Immature natural killer cell (primary cell): Measurements from ENCODE around the gene TMEM143. TPM values are rescaled to one million over a fixed set of nuclear protein-coding genes. Genes with fewer than 3 reads are reported as not detected.
A peak's percentile ranks its signal among the peaks of the same experiment; 100 is the strongest.

Source experiments
- DNase-seq, 3 donors: peaks; one replicate each; pipeline ENCODE4 v3.0.0; 2022; ENCODE audit warnings: mixed read lengths in 1 of 3
- H3K27ac Mint-ChIP-seq, 6 donors: one replicate each; pipeline ENCODE4 v1.8.0; 2020; ENCODE audit warnings: mixed read lengths in 6 of 6, mild to moderate bottlenecking in 5 of 6, inconsistent platforms in 4 of 6, moderate library complexity in 3 of 6
- H3K27me3 Mint-ChIP-seq, 3 donors: one replicate each; pipeline ENCODE4 v1.8.0; 2020 to 2021; ENCODE audit warnings: low read depth in 3 of 3, mild to moderate bottlenecking in 3 of 3, mixed read lengths in 3 of 3, moderate library complexity in 3 of 3, inconsistent platforms in 1 of 3
- H3K36me3 Mint-ChIP-seq, 3 donors: one replicate each; pipeline ENCODE4 v1.8.0; 2020; ENCODE audit warnings: mixed read lengths in 3 of 3, inconsistent platforms in 2 of 3, mild to moderate bottlenecking in 2 of 3
- H3K4me1 Mint-ChIP-seq, 2 donors: one replicate each; pipeline ENCODE4 v1.8.0; 2020; ENCODE audit warnings: inconsistent platforms in 2 of 2, mild to moderate bottlenecking in 2 of 2, mixed read lengths in 2 of 2, moderate library complexity in 1 of 2
- H3K4me3 Mint-ChIP-seq, 5 donors: one replicate each; pipeline ENCODE4 v1.8.0; 2020; ENCODE audit warnings: mild to moderate bottlenecking in 5 of 5, mixed read lengths in 5 of 5, inconsistent platforms in 3 of 5, moderate library complexity in 3 of 5
- H3K9me3 Mint-ChIP-seq, 6 donors: one replicate each; pipeline ENCODE4 v1.8.0; 2020; ENCODE audit warnings: mild to moderate bottlenecking in 6 of 6, mixed read lengths in 6 of 6, inconsistent platforms in 4 of 6, moderate library complexity in 3 of 6
- polyA plus RNA-seq, 3 donors: library from polyadenylated mRNA; unstranded; fragments of 300-500 nt; fragmentation: Illumina TruSeq; gene quantifications; one replicate each; pipeline ENCODE4 v1.2.3, GENCODE V29; 2021

The TMEM143 gene
- polyA plus RNA-seq, 3 donors from 2014 or later: 2.8 to 6.3 (median 3.1) TPM

DNA sequence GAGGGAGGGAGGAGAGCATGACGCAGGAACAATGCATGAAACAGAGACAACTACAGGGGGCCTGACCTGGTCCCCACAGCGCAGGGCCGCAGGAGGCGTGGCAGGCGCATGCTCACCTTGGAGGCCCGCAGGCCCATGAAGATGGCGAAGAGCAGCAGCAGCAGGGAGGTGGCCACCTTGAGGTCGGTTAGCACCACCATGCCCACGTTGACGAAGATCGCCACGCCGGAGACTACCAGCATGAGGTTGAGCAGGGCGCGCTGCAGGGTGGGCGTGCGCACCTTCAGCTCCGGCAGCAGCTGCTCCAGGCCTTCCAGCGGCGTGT lies 21.4 kb downstream of the TMEM143 start:
- Mint-ChIP-seq H3K4me3 (no peak overlapping the region), H3K27ac (no peak overlapping the region), H3K9me3 (no peaks in the 10 kb centered on the region), H3K27me3 (peaks cover 0 to 3% (median 2%) of the 10 kb centered on the region in 3 donors), H3K36me3 (no peaks in the 10 kb centered on the region), H3K4me1 (no peaks in the 10 kb centered on the region)
- DNase-seq: no peak

DNA sequence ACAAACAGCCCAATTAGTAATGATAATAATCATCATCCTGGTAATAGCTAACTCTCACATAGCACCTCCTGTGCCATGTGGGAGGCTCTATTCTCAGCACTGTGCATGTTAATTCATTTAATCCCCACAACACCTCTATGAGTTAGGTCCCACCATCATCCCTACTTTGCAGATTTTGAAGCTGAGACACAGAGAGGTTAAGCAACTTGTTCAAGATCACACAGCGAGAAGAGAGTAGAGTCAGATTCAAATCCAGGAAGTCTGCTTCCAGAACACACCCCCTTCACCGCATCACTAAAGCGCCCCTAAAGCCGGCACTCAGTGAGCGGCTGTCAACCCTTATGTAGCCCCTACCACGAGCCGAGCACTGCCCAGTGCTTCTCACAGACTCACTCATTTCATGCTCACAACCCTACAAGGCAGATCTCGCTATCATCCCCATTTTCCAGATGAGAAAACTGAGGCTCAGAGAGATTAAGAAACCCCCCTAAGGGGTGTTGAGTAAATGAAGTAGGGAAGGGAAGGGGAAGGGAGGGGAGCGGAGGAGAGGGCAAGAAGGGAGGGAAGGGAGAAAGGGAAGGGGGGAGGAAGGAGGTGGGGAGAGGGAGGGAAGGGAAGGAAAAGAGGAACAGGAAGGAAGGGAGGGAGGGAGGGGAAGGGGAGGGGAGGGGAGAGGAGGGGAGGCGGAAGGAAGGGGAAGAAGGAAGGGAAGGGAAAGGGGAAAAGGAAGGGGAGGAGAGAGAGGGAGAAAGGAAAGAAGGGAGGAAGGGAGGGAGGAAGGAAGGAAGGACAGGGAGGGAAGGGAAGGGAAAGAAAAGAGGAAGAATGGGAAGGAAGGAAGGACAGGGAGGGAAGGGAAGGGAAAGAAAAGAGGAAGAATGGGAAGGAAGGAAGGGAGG lies 22.0 kb downstream of the TMEM143 start:
- Mint-ChIP-seq H3K4me1 (no peaks in the 10 kb centered on the region), H3K36me3 (no peaks in the 10 kb centered on the region), H3K4me3 (no peak overlapping the region), H3K9me3 (no peaks in the 10 kb centered on the region), H3K27me3 (peaks cover 0 to 3% (median 0%) of the 10 kb centered on the region in 3 donors), H3K27ac (no peak overlapping the region)
- DNase-seq: no peak

GRCh38 chr19:48340995-48341394 lies 22.7 kb downstream of the TMEM143 start:
- H3K9me3 Mint-ChIP-seq: no peaks in the 10 kb centered on the region
- H3K4me1 Mint-ChIP-seq: no peaks in the 10 kb centered on the region
- no peaks in the 10 kb centered on the region for H3K36me3 Mint-ChIP-seq
- no peak overlapping the region for H3K27ac Mint-ChIP-seq
- H3K27me3 Mint-ChIP-seq: peaks cover 0 to under 1% (median 0%) of the 10 kb centered on the region in 3 donors
- no peak for DNase-seq
- H3K4me3 Mint-ChIP-seq: no peak overlapping the region

DNA sequence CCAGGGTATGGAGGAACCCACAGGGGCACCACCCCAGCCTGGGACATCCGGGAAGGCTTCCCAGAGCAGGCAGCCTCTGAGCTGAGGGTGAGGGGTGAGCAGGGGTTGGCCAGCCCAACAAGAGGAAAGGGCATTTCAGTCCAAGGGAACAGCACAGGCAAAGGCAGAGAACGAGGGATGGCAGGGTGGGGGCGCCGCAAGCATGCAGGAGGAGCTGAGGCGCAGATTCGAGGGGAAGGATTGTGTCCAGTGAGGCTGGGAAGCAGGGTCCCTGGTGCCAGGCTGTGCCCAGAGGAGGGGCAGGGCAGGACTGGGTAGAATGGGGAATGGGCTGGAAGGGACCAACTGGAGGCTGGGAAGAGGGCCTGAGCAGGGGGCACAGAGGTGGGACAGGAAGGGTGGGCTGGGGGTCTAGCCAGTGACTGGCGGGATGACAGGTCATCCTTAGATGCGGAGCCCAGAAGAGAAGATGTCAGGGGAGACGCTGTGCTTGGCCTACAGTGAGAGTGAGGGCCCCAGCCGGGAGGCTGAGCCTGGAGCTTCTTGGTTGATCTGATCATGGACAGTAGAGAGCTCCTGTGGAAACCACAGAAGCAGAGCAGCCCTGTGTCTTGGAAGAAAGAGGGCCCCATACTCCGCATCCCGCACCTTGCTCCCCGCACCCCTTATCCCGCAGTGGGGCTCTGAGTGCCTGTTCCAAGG lies 24.8 kb downstream of the TMEM143 start:
- Mint-ChIP-seq H3K4me3 (no peak overlapping the region), H3K9me3 (no peaks in the 10 kb centered on the region), H3K36me3 (no peaks in the 10 kb centered on the region), H3K4me1 (peaks cover 9 to 11% of the 10 kb centered on the region in 2 donors), H3K27me3 (no peaks in the 10 kb centered on the region), H3K27ac (no peak overlapping the region)
- no peak for DNase-seq

DNA sequence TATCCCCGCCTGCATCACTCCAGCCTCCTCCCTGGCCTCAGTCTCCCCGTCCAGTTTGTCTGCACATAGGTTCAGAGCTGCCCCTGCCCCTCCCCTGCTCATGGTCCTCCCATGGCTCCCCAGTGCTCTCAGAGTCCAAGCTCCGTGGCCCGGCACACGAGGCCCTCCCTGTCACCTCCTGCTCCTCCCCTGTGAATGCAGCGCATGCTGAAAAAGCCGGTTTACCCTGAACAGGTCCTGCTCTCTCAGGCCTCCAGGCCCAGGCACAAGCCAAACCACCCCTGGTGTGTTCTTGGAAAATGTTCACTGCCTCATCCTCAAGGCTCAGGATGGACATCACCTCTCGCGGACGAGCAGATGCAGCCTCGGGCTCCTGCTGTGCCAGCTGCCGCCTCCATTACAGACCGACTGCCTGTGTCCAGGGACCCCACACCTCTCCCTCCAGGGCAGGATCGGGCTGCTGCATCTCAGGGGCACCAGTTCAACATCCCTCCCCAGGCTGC lies 25.4 kb downstream of the TMEM143 start:
- peak overlapping the region in 1 of 6 donors; percentile 60 for H3K27ac Mint-ChIP-seq
- H3K4me1 Mint-ChIP-seq: peaks cover 12 to 15% of the 10 kb centered on the region in 2 donors
- H3K27me3 Mint-ChIP-seq: peaks cover 0 to 1% (median 0%) of the 10 kb centered on the region in 3 donors
- no peak for DNase-seq
- no peak overlapping the region for H3K4me3 Mint-ChIP-seq
- H3K9me3 Mint-ChIP-seq: no peaks in the 10 kb centered on the region
- no peaks in the 10 kb centered on the region for H3K36me3 Mint-ChIP-seq

DNA sequence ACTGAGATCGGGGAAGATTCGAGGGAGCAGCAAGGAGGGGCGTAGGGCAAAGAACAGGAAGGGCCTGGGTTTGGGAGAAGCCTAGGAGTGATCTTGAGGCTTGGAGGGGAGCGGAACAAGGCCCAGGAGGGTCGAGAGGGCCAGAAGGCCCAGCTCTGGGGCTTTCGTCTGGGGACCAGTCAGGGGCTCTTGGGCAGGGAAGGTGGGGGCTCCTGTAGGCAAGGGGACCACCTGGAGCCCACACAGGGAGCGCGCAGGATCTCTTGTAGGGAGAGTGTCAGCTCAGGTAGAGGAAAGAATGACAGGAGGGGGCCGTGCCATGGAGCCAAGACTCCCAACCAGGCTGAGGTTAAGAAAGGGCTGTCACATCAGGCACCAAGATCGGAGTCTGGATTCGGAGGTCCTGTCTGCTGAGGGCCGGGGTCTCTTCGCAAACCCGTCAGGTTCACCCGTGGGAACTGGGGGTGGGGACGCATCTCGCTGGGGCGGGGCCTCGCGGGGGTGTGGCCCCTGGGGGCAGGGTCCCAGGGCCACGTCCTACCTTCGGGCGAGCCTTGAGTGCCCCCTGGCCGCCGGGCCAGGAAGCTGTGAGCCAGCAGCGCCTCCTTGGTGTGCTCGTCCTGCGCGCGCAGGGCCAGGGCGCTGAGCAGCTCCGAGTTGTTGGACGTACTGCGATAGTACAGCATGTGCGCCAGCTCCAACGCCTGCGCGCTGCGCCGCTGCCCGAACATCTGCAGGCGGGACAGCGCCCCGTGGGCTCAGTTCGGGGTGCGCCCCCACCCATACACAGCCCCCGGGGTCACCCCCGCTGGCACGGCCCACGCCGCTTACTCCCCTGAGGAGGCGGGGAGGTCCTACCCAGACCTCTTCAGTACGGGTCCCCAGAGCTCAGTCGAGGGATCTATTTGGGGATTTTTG lies 30.0 kb downstream of the TMEM143 start:
- Mint-ChIP-seq H3K4me1 (peaks cover 51 to 55% of the 10 kb centered on the region in 2 donors), H3K9me3 (no peaks in the 10 kb centered on the region), H3K27me3 (peaks cover 4 to 12% (median 5%) of the 10 kb centered on the region in 3 donors), H3K27ac (peak overlapping the region; percentile 94 to 98 (median 96)), H3K36me3 (peaks cover 9 to 18% (median 12%) of the 10 kb centered on the region in 3 donors), H3K4me3 (peak overlapping the region; percentile 89 to 99 (median 98))
- peak; percentile 88 to 91 (median 90) for DNase-seq

GRCh38 chr19:48332662-48333466 lies 30.9 kb downstream of the TMEM143 start:
- peak overlapping the region; percentile 94 to 98 (median 96) for H3K27ac Mint-ChIP-seq
- H3K36me3 Mint-ChIP-seq: peaks cover 12 to 22% (median 16%) of the 10 kb centered on the region in 3 donors
- peaks cover 4 to 12% (median 5%) of the 10 kb centered on the region in 3 donors for H3K27me3 Mint-ChIP-seq
- peak overlapping the region; percentile 89 to 99 (median 98) for H3K4me3 Mint-ChIP-seq
- H3K4me1 Mint-ChIP-seq: peaks cover 58 to 61% of the 10 kb centered on the region in 2 donors
- DNase-seq: peak; percentile 95 to 98 (median 97)
- no peaks in the 10 kb centered on the region for H3K9me3 Mint-ChIP-seq

- DNase-seq: no peak
- no peaks in the 10 kb centered on the region for H3K9me3 Mint-ChIP-seq
- peaks cover 12 to 24% (median 16%) of the 10 kb centered on the region in 3 donors for H3K36me3 Mint-ChIP-seq
- H3K4me1 Mint-ChIP-seq: peaks cover 63 to 66% of the 10 kb centered on the region in 2 donors
- H3K27ac Mint-ChIP-seq: peak overlapping the region; percentile 94 to 98 (median 96)
- H3K4me3 Mint-ChIP-seq: peak overlapping the region; percentile 89 to 99 (median 98)
- H3K27me3 Mint-ChIP-seq: peaks cover 5 to 12% (median 6%) of the 10 kb centered on the region in 3 donors
These were observed 31.4 kb downstream of the TMEM143 start for GRCh38 chr19:48332351-48332661.

GRCh38 chr19:48330012-48330681 lies 33.6 kb downstream of the TMEM143 start:
- DNase-seq: peak; percentile 83 to 87 (median 86)
- peak overlapping the region; percentile 76 to 88 (median 83) for H3K4me3 Mint-ChIP-seq
- no peaks in the 10 kb centered on the region for H3K9me3 Mint-ChIP-seq
- H3K4me1 Mint-ChIP-seq: peaks cover 83 to 87% of the 10 kb centered on the region in 2 donors
- H3K27me3 Mint-ChIP-seq: peaks cover 8 to 14% (median 13%) of the 10 kb centered on the region in 3 donors
- H3K36me3 Mint-ChIP-seq: peaks cover 14 to 26% (median 16%) of the 10 kb centered on the region in 3 donors
- H3K27ac Mint-ChIP-seq: peak overlapping the region; percentile 87 to 96 (median 94)

DNA sequence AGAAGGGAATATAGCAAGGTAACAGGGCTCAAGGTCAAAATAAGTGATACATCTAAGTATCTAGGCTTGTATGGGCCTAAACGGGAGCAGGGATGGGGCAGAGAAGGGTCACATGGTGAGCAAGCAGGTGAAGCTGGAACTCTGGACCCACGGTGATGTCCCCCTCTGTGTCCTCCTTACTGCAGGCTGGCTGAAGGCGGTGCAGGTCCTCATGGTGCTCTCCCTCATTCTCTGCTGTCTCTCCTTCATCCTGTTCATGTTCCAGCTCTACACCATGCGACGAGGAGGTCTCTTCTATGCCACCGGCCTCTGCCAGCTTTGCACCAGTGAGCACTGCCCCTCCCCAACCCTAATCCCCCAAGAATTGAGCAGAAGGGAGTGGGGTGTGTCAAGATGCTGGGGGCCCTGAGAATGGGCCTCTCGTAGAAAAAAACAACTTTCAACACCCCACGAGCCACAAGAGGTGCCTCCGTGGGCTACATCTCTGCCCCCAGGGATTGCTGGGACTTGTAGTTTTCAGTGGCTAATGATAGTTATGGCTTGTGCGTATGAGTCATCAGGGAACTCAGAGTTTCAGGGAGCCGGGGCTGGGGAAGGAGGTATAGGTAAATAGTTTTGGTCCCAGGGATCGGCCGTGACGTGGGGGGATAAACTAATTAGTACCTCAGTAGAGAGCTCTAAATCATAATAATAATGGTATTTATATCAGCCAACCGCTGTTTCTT lies 34.4 kb downstream of the TMEM143 start:
- Mint-ChIP-seq H3K9me3 (no peaks in the 10 kb centered on the region), H3K27me3 (peaks cover 11 to 16% (median 15%) of the 10 kb centered on the region in 3 donors), H3K4me1 (peaks cover 84 to 88% of the 10 kb centered on the region in 2 donors), H3K27ac (peak overlapping the region; percentile 87 to 96 (median 94)), H3K36me3 (peaks cover 16 to 26% (median 16%) of the 10 kb centered on the region in 3 donors), H3K4me3 (peak overlapping the region; percentile 76 to 88 (median 83))
- peak; percentile 28 to 46 (median 37) for DNase-seq

GRCh38 chr19:48325265-48325910 lies 38.4 kb downstream of the TMEM143 start, which contains the start of gene EMP3:
Gene EMP3 (plus strand): TSS chr19:48325552. CDS start chr19:48326845, 1,293 bp downstream.
- Mint-ChIP-seq H3K4me3 (peak within 1 kb of the TSS; percentile 93 to 99 (median 98)), H3K9me3 (no peaks in the 10 kb centered on the region), H3K27ac (peak within 1 kb of the TSS; percentile 98 to 100 (median 99)), H3K36me3 (peaks cover 16 to 23% (median 20%) of the 10 kb centered on the region in 3 donors), H3K27me3 (peaks cover 20 to 27% (median 26%) of the 10 kb centered on the region in 3 donors), H3K4me1 (peaks cover 94 to 95% of the 10 kb centered on the region in 2 donors)
- DNase-seq: peak; percentile 78 to 81 (median 79)
